OCI-LY1 (cell line): ENCODE measurements around the gene FAM9C.

Experiments
- EZH2 ChIP-seq: fragments of 200-600 bp; sonication (generic), shearing (Covaris generic); IDR thresholded peaks from 2 replicates; pipeline ENCODE4 v1.8.0; 2017; ENCODE audit warnings: borderline replicate concordance, mixed run types, mild to moderate bottlenecking, antibody characterized with exemption, low read length, moderate library complexity, mixed read lengths
- TF ChIP-seq, protein P1 (sequence below): fragments of 200-600 bp; sonication (generic), shearing (Covaris generic); IDR thresholded peaks from 2 replicates; pipeline ENCODE4 v1.5.1; 2017; ENCODE audit warnings: mild to moderate bottlenecking, antibody characterized with exemption, low read length, moderate library complexity, mixed read lengths

DNA sequence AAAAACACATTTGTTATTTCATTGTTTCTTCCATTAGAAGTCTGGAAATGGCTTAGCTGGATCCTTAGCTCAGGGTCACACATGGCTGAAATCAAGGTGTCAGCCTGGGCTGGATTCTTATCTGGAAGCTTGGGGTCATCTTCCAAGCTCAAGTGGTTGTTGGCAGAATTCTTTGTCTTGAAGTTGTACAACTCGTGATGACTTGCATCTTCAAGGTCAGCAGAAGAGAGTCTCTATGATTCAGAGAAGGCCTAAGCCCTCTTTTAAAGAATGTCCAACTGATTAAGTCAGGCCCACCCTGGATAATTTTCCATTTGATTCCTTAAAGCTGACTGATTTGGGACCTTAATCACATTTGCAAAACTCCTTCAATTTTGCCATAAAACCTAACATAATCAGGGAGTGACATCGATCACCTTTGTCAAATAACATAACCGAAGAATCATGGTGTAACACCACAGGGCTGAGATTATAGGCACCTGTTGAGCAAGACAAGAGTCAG, 47.4 kb downstream of the FAM9C start:
- TF ChIP-seq, protein P1, sequence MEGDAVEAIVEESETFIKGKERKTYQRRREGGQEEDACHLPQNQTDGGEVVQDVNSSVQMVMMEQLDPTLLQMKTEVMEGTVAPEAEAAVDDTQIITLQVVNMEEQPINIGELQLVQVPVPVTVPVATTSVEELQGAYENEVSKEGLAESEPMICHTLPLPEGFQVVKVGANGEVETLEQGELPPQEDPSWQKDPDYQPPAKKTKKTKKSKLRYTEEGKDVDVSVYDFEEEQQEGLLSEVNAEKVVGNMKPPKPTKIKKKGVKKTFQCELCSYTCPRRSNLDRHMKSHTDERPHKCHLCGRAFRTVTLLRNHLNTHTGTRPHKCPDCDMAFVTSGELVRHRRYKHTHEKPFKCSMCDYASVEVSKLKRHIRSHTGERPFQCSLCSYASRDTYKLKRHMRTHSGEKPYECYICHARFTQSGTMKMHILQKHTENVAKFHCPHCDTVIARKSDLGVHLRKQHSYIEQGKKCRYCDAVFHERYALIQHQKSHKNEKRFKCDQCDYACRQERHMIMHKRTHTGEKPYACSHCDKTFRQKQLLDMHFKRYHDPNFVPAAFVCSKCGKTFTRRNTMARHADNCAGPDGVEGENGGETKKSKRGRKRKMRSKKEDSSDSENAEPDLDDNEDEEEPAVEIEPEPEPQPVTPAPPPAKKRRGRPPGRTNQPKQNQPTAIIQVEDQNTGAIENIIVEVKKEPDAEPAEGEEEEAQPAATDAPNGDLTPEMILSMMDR: no peak
- no peak for TF ChIP-seq EZH2
